A549 (cell line): ENCODE measurements around the gene HOXD9.

Source experiments
- EP300 ChIP-seq, 2 experiments: fragments of >200 bp; sonication (Bioruptor Twin); formaldehyde crosslinking; IDR thresholded peaks; 2 replicates in 1 of 2; 3 replicates in 1 of 2; pipeline ENCODE4 v1.6.1; 2016 to 2017
- GATA3 ChIP-seq: IDR thresholded peaks from 2 replicates; pipeline ENCODE4 v1.6.1; 2012; ENCODE audit warnings: borderline replicate concordance
- RARB ChIP-seq: fragments of 250-450 bp; sonication (Bioruptor Pico); IDR thresholded peaks from 2 replicates; pipeline ENCODE4 v1.8.0; 2021; ENCODE audit warnings: mild to moderate bottlenecking, moderate library complexity
- RFX5 ChIP-seq: fragments of 450-650 bp; IDR thresholded peaks from 2 replicates; pipeline ENCODE4 v1.7.1; 2014; ENCODE audit warnings: antibody characterized with exemption, mild to moderate bottlenecking, moderate library complexity
- TF ChIP-seq, protein P1 (sequence below): fragments of >200 bp; sonication (Bioruptor Twin); formaldehyde crosslinking; IDR thresholded peaks from 3 replicates; pipeline ENCODE4 v1.5.1; 2016

DNA sequence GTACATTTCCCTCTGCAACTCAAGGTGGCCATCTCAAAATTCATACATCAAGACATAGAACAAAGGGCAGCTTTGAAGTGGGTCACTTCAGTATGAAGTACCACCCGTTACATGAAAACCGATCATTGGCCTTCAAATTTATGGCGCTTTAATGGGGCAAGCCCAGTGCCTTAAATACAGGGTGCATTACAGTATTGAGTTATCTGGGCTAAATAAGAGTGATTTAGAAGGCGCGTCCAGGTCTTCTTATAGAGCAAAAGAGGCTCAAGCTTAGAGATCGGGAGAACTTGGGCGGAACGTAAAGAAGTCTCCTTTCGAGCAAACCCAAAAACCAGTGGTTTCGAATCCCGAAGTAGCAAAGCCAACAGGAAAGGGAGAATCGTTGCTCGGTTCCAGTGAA is 41.7 kb downstream of the HOXD9 start:
- TF ChIP-seq, protein P1, sequence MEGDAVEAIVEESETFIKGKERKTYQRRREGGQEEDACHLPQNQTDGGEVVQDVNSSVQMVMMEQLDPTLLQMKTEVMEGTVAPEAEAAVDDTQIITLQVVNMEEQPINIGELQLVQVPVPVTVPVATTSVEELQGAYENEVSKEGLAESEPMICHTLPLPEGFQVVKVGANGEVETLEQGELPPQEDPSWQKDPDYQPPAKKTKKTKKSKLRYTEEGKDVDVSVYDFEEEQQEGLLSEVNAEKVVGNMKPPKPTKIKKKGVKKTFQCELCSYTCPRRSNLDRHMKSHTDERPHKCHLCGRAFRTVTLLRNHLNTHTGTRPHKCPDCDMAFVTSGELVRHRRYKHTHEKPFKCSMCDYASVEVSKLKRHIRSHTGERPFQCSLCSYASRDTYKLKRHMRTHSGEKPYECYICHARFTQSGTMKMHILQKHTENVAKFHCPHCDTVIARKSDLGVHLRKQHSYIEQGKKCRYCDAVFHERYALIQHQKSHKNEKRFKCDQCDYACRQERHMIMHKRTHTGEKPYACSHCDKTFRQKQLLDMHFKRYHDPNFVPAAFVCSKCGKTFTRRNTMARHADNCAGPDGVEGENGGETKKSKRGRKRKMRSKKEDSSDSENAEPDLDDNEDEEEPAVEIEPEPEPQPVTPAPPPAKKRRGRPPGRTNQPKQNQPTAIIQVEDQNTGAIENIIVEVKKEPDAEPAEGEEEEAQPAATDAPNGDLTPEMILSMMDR = no peak
- no peak for TF ChIP-seq RFX5
- TF ChIP-seq EP300 (IDR thresholded peaks at IDR 0.05) = no peak
- no peak for TF ChIP-seq RARB (CRISPR knock-in tag)
- TF ChIP-seq GATA3 = no peak
